CD14-positive monocyte (primary cell): ENCODE data around the gene PNLIP. TPM values are rescaled to one million over a fixed set of nuclear protein-coding genes. Genes with fewer than 3 reads are reported as not detected.

Experiments
- DNase-seq, 3 donors: peaks; one replicate each; pipeline ENCODE4 v3.0.0-alpha.2; 2011 to 2022
- H2AFZ ChIP-seq: 2 replicates; pipeline ENCODE4 v1.6.0; 2012; ENCODE audit warnings: mild to moderate bottlenecking, low read depth, low read length, inconsistent platforms; ENCODE audit not compliant: insufficient read depth, poor library complexity, severe bottlenecking
- H3K27ac ChIP-seq, 2 donors: 1 replicate in 1 of 2; 2 replicates in 1 of 2; pipeline ENCODE4 v1.5.1; 2012 to 2013; ENCODE audit warnings: low read length in 2 of 2, control low read depth in 1 of 2, inconsistent platforms in 1 of 2, low read depth in 1 of 2, mild to moderate bottlenecking in 1 of 2
- H3K27me3 ChIP-seq, 2 donors: one replicate each; pipeline versions ENCODE4 v1.6.0 to v1.6.1; 2011 to 2013; ENCODE audit warnings: low read length in 2 of 2; ENCODE audit not compliant: control insufficient read depth in 2 of 2, insufficient read depth in 2 of 2
- H3K36me3 ChIP-seq, 2 donors: replicated peaks in 1 of 2; 1 replicate in 1 of 2; 2 replicates in 1 of 2; pipeline versions ENCODE4 v1.5.1 to v1.6.1; 2012 to 2013; ENCODE audit warnings: low read length in 2 of 2, control low read depth in 1 of 2, inconsistent platforms in 1 of 2, mild to moderate bottlenecking in 1 of 2; ENCODE audit not compliant: insufficient read depth in 2 of 2, control insufficient read depth in 1 of 2
- H3K4me1 ChIP-seq, 2 donors: 1 replicate in 1 of 2; 2 replicates in 1 of 2; pipeline versions ENCODE4 v1.5.1 to v1.6.1; 2012 to 2013; ENCODE audit warnings: low read length in 2 of 2, control low read depth in 1 of 2, inconsistent platforms in 1 of 2, mild to moderate bottlenecking in 1 of 2, moderate library complexity in 1 of 2; ENCODE audit not compliant: insufficient read depth in 2 of 2, control insufficient read depth in 1 of 2
- H3K4me2 ChIP-seq: replicated peaks from 2 replicates; pipeline ENCODE3; 2012; ENCODE audit warnings: low read length, moderate library complexity, mild to moderate bottlenecking; ENCODE audit not compliant: poor library complexity, severe bottlenecking; ENCODE audit errors: extremely low read depth
- H3K4me3 ChIP-seq, 3 experiments: fragments of 200-600 bp in 1 of 3; sonication (generic) in 1 of 3; replicated peaks in 1 of 3; 1 replicate in 2 of 3; 2 replicates in 1 of 3; pipeline ENCODE4 v1.5.1; 2011 to 2013; ENCODE audit warnings: low read length in 3 of 3, mild to moderate bottlenecking in 3 of 3, control low read depth in 2 of 3, low read depth in 2 of 3, inconsistent platforms in 1 of 3, moderate library complexity in 1 of 3
- H3K79me2 ChIP-seq: 2 replicates; pipeline ENCODE4 v1.6.0; 2012; ENCODE audit warnings: mild to moderate bottlenecking, control low read depth, inconsistent platforms, low read length, moderate library complexity; ENCODE audit not compliant: insufficient read depth
- H3K9ac ChIP-seq: 2 replicates; pipeline ENCODE4 v1.6.0; 2017; ENCODE audit warnings: low read length, mild to moderate bottlenecking; ENCODE audit not compliant: insufficient read depth, poor library complexity, severe bottlenecking
- H3K9me3 ChIP-seq, 2 donors: replicated peaks in 1 of 2; 1 replicate in 1 of 2; 2 replicates in 1 of 2; pipeline versions ENCODE4 v1.5.1 to v1.6.1; 2012 to 2013; ENCODE audit warnings: low read length in 2 of 2, control low read depth in 1 of 2; ENCODE audit not compliant: control insufficient read depth in 1 of 2, insufficient read depth in 1 of 2
- H4K20me1 ChIP-seq: 2 replicates; pipeline ENCODE4 v1.6.0; 2012; ENCODE audit warnings: mild to moderate bottlenecking, low read length, control low read depth, moderate library complexity; ENCODE audit not compliant: insufficient read depth
- H3K27ac Mint-ChIP-seq, 7 donors: one replicate each; pipeline ENCODE4 v1.8.0; 2020; ENCODE audit warnings: mild to moderate bottlenecking in 7 of 7, mixed read lengths in 7 of 7, moderate library complexity in 6 of 7, inconsistent platforms in 2 of 7
- H3K27me3 Mint-ChIP-seq, 3 donors: one replicate each; pipeline ENCODE4 v1.8.0; 2021 to 2022; ENCODE audit warnings: low read depth in 3 of 3, mild to moderate bottlenecking in 3 of 3, mixed read lengths in 3 of 3, moderate library complexity in 3 of 3, inconsistent platforms in 1 of 3
- H3K36me3 Mint-ChIP-seq, 2 donors: one replicate each; pipeline ENCODE4 v1.8.0; 2020; ENCODE audit warnings: mixed read lengths in 2 of 2, inconsistent platforms in 1 of 2, mild to moderate bottlenecking in 1 of 2
- H3K4me1 Mint-ChIP-seq: one replicate; pipeline ENCODE4 v1.8.0; 2020; ENCODE audit warnings: mild to moderate bottlenecking, mixed read lengths
- H3K4me3 Mint-ChIP-seq, 2 donors: one replicate each; pipeline ENCODE4 v1.8.0; 2020; ENCODE audit warnings: mild to moderate bottlenecking in 2 of 2, mixed read lengths in 2 of 2, moderate library complexity in 1 of 2
- H3K9me3 Mint-ChIP-seq, 7 donors: one replicate each; pipeline ENCODE4 v1.8.0; 2020 to 2022; ENCODE audit warnings: mixed read lengths in 7 of 7, mild to moderate bottlenecking in 6 of 7, moderate library complexity in 6 of 7, inconsistent platforms in 2 of 7
- CTCF ChIP-seq: fragments of 200-600 bp; IDR thresholded peaks from one replicate; pipeline ENCODE4 v1.8.0; 2022; ENCODE audit warnings: antibody characterized with exemption, mild to moderate bottlenecking
- WGBS: methylation state at CpG from one replicate; pipeline ENCODE4 v1.1.5; 2013; ENCODE audit warnings: missing lambda C conversion rate; ENCODE audit not compliant: insufficient coverage; 5-methylcytosine and 5-hydroxymethylcytosine counted together
- intact Hi-C, 2 donors: fragments of 100-400 bp; cut with micrococcal nuclease; formaldehyde crosslinking; loops; one replicate each; pipeline versions ENCODE4 v1.15.0 to v1.15.1; 2023
- polyA plus RNA-seq, 3 donors: library from polyadenylated mRNA; depleted of rRNA in 1 of 3; unstranded in 2 of 3; stranded (reverse) in 1 of 3; fragments of 300-500 nt in 2 of 3; fragments of >200 nt in 1 of 3; fragmentation: Illumina TruSeq in 2 of 3; gene quantifications; 1 replicate in 2 of 3; 2 replicates in 1 of 3; pipeline ENCODE4 v1.2.3, GENCODE V29; 2012 to 2021

Gene PNLIP
- polyA plus RNA-seq, 3 donors, result not detected

GRCh38 chr10:116613471-116613870 lies 67.7 kb downstream of the PNLIP start:
- Mint-ChIP-seq H3K27ac (no peak overlapping the region), H3K27me3 (peaks cover 17 to 28% (median 25%) of the 10 kb centered on the region in 3 donors), H3K36me3 (no peaks in the 10 kb centered on the region), H3K9me3 (peaks cover 3 to 17% (median 9%) of the 10 kb centered on the region in 7 donors), H3K4me3 (no peak overlapping the region), H3K4me1 (no peaks in the 10 kb centered on the region)
- H3K9ac ChIP-seq, result no peak overlapping the region
- DNase-seq, result no peak
- no peak overlapping the region for H3K4me3 ChIP-seq
- no peak overlapping the region for H3K4me2 ChIP-seq
- H3K79me2 ChIP-seq, result no peaks in the 10 kb centered on the region
- H3K27me3 ChIP-seq, result peaks cover 0 to 22% of the 10 kb centered on the region in 2 donors
- H3K36me3 ChIP-seq, result no peaks in the 10 kb centered on the region
- no peak overlapping the region for H2AFZ ChIP-seq
- no peak for TF ChIP-seq CTCF
- H3K27ac ChIP-seq, result no peak overlapping the region
- no peaks in the 10 kb centered on the region for H4K20me1 ChIP-seq
- peaks cover 0 to 10% of the 10 kb centered on the region in 2 donors for H3K9me3 ChIP-seq
- intact Hi-C loops, result no loop called here
- WGBS, result 100% methylated on average over 2 of the region's 2 CpGs
- no peaks in the 10 kb centered on the region for H3K4me1 ChIP-seq

GRCh38 chr10:116614796-116615195 lies 69.1 kb downstream of the PNLIP start:
- no peaks in the 10 kb centered on the region for H3K36me3 Mint-ChIP-seq
- no peak for TF ChIP-seq CTCF
- H3K79me2 ChIP-seq, result no peaks in the 10 kb centered on the region
- no peak for DNase-seq
- H3K4me1 Mint-ChIP-seq, result no peaks in the 10 kb centered on the region
- H3K4me1 ChIP-seq, result no peaks in the 10 kb centered on the region
- no peaks in the 10 kb centered on the region for H3K36me3 ChIP-seq
- H3K27ac Mint-ChIP-seq, result no peak overlapping the region
- H2AFZ ChIP-seq, result no peak overlapping the region
- 36% methylated on average over 2 of the region's 2 CpGs for WGBS
- peaks cover 7 to 15% (median 15%) of the 10 kb centered on the region in 3 donors for H3K27me3 Mint-ChIP-seq
- H3K9ac ChIP-seq, result no peak overlapping the region
- peaks cover 3 to 16% (median 6%) of the 10 kb centered on the region in 7 donors for H3K9me3 Mint-ChIP-seq
- no peak overlapping the region for H3K4me2 ChIP-seq
- no peak overlapping the region for H3K4me3 Mint-ChIP-seq
- H3K27me3 ChIP-seq, result peaks cover 0 to 9% of the 10 kb centered on the region in 2 donors
- H4K20me1 ChIP-seq, result no peaks in the 10 kb centered on the region
- H3K27ac ChIP-seq, result no peak overlapping the region
- peaks cover 0 to 6% of the 10 kb centered on the region in 2 donors for H3K9me3 ChIP-seq
- H3K4me3 ChIP-seq, result no peak overlapping the region
- intact Hi-C loops, result no loop called here
